ENCODE measurements around the gene TENM4.

TENM4 gene

DNA sequence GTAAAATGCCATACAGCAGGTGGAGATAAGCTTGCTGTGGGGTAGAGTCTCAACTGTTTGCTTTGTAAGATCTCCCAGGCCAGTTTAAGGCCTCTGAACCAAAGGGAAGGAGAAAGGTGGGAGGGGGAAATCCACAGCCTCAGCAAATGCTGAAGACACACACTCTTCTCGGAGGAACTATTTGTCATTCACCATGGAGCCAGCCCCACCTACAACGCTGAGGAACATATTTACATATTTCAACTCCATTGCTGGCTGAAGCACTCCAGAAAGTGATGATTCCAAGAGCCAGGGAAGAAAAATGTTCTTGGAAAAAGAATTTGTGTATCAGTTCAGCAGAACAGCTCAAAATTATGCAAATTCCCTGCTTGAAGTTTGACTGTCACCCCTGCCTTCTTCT is 6.5 kb downstream of the TENM4 start:
- Histone ChIP-seq H3K4me2 (ENCODE audit: low read length) (no peak overlapping the region), H3K27me3 (ENCODE audit: control insufficient read depth, low read length) (no peaks in the 10 kb centered on the region), H3K9me3 (ENCODE audit: control insufficient read depth, insufficient read depth, low read length) (no peaks in the 10 kb centered on the region), H3K9me2 (replicated peaks; ENCODE audit: control insufficient read depth, low read length) (no peaks in the 10 kb centered on the region), H3K79me2 (ENCODE audit: control insufficient read depth, low read length) (no peaks in the 10 kb centered on the region), H3F3A (ENCODE audit: control insufficient read depth, insufficient read depth) (no peaks in the 10 kb centered on the region), H3K27ac (ENCODE audit: low read depth, low read length) (no peak overlapping the region), H3K4me1 (ENCODE audit: control insufficient read depth, low read length) (no peaks in the 10 kb centered on the region), H4K20me1 (ENCODE audit: control insufficient read depth, insufficient read depth, low read depth, low read length) (no peaks in the 10 kb centered on the region), H3K36me3 (ENCODE audit: control insufficient read depth, low read length) (no peaks in the 10 kb centered on the region), H3K4me3 (ENCODE audit: low read length) (no peak overlapping the region)
- TF ChIP-seq, protein P1, sequence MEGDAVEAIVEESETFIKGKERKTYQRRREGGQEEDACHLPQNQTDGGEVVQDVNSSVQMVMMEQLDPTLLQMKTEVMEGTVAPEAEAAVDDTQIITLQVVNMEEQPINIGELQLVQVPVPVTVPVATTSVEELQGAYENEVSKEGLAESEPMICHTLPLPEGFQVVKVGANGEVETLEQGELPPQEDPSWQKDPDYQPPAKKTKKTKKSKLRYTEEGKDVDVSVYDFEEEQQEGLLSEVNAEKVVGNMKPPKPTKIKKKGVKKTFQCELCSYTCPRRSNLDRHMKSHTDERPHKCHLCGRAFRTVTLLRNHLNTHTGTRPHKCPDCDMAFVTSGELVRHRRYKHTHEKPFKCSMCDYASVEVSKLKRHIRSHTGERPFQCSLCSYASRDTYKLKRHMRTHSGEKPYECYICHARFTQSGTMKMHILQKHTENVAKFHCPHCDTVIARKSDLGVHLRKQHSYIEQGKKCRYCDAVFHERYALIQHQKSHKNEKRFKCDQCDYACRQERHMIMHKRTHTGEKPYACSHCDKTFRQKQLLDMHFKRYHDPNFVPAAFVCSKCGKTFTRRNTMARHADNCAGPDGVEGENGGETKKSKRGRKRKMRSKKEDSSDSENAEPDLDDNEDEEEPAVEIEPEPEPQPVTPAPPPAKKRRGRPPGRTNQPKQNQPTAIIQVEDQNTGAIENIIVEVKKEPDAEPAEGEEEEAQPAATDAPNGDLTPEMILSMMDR (IDR thresholded peaks at IDR 0.05; ENCODE audit: low read depth, low read length, poor library complexity, severe bottlenecking): no peak
- no peak for TF ChIP-seq EZH2phosphoT487 (IDR thresholded peaks at IDR 0.05; ENCODE audit: borderline replicate concordance, low read length)

- no peak for TF ChIP-seq EZH2phosphoT487 (IDR thresholded peaks at IDR 0.05; ENCODE audit: borderline replicate concordance, low read length)
- TF ChIP-seq, protein P1 (IDR thresholded peaks at IDR 0.05; ENCODE audit: low read depth, low read length, poor library complexity, severe bottlenecking): no peak
- Histone ChIP-seq H3K27ac (ENCODE audit: low read depth, low read length) (no peak overlapping the region), H3K4me1 (ENCODE audit: control insufficient read depth, low read length) (no peaks in the 10 kb centered on the region), H3K79me2 (ENCODE audit: control insufficient read depth, low read length) (no peaks in the 10 kb centered on the region), H3K4me2 (ENCODE audit: low read length) (no peak overlapping the region), H3K4me3 (ENCODE audit: low read length) (no peak overlapping the region), H4K20me1 (ENCODE audit: control insufficient read depth, insufficient read depth, low read depth, low read length) (no peaks in the 10 kb centered on the region), H3K36me3 (ENCODE audit: control insufficient read depth, low read length) (no peaks in the 10 kb centered on the region), H3K9me2 (replicated peaks; ENCODE audit: control insufficient read depth, low read length) (no peaks in the 10 kb centered on the region), H3K27me3 (ENCODE audit: control insufficient read depth, low read length) (no peaks in the 10 kb centered on the region), H3K9me3 (ENCODE audit: control insufficient read depth, insufficient read depth, low read length) (no peaks in the 10 kb centered on the region), H3F3A (ENCODE audit: control insufficient read depth, insufficient read depth) (no peaks in the 10 kb centered on the region)
These were observed 8.7 kb downstream of the TENM4 start for GRCh38 chr11:79432138-79432537.

DNA sequence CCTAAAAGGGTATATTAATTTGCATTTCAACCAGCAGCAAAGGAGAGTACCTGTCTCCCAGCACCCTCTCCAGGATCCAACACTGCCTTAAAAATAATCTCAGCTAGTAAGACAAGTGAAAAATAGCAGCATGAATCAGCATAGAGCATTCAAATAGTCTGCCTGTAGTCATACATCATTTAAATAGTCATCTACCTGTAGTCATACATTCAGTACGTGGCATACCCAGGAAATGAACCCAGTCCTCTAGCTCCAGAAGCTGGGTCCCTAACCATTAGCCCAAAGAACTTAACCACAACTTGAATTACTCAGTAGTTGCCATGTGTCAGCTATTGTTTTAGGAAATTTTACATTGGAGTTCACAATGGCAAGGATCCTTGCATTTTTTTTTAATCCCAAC is 9.3 kb downstream of the TENM4 start:
- Histone ChIP-seq H3K4me1 (ENCODE audit: control insufficient read depth, low read length) (no peaks in the 10 kb centered on the region), H3F3A (ENCODE audit: control insufficient read depth, insufficient read depth) (no peaks in the 10 kb centered on the region), H3K9me3 (ENCODE audit: control insufficient read depth, insufficient read depth, low read length) (no peaks in the 10 kb centered on the region), H3K4me3 (ENCODE audit: low read length) (no peak overlapping the region), H3K27me3 (ENCODE audit: control insufficient read depth, low read length) (no peaks in the 10 kb centered on the region), H3K9me2 (replicated peaks; ENCODE audit: control insufficient read depth, low read length) (no peaks in the 10 kb centered on the region), H3K4me2 (ENCODE audit: low read length) (no peak overlapping the region), H3K27ac (ENCODE audit: low read depth, low read length) (no peak overlapping the region), H3K36me3 (ENCODE audit: control insufficient read depth, low read length) (no peaks in the 10 kb centered on the region), H4K20me1 (ENCODE audit: control insufficient read depth, insufficient read depth, low read depth, low read length) (no peaks in the 10 kb centered on the region), H3K79me2 (ENCODE audit: control insufficient read depth, low read length) (no peaks in the 10 kb centered on the region)
- TF ChIP-seq EZH2phosphoT487 (IDR thresholded peaks at IDR 0.05; ENCODE audit: borderline replicate concordance, low read length): no peak
- TF ChIP-seq, protein P1 (IDR thresholded peaks at IDR 0.05; ENCODE audit: low read depth, low read length, poor library complexity, severe bottlenecking): no peak

- Histone ChIP-seq H3K4me2 (ENCODE audit: low read length) (no peak overlapping the region), H3K9me2 (replicated peaks; ENCODE audit: control insufficient read depth, low read length) (no peaks in the 10 kb centered on the region), H4K20me1 (ENCODE audit: control insufficient read depth, insufficient read depth, low read depth, low read length) (no peaks in the 10 kb centered on the region), H3K9me3 (ENCODE audit: control insufficient read depth, insufficient read depth, low read length) (no peaks in the 10 kb centered on the region), H3F3A (ENCODE audit: control insufficient read depth, insufficient read depth) (no peaks in the 10 kb centered on the region), H3K4me1 (ENCODE audit: control insufficient read depth, low read length) (no peaks in the 10 kb centered on the region), H3K79me2 (ENCODE audit: control insufficient read depth, low read length) (no peaks in the 10 kb centered on the region), H3K36me3 (ENCODE audit: control insufficient read depth, low read length) (no peaks in the 10 kb centered on the region), H3K4me3 (ENCODE audit: low read length) (no peak overlapping the region), H3K27me3 (ENCODE audit: control insufficient read depth, low read length) (no peaks in the 10 kb centered on the region), H3K27ac (ENCODE audit: low read depth, low read length) (no peak overlapping the region)
- TF ChIP-seq, protein P1 (IDR thresholded peaks at IDR 0.05; ENCODE audit: low read depth, low read length, poor library complexity, severe bottlenecking): no peak
- no peak for TF ChIP-seq EZH2phosphoT487 (IDR thresholded peaks at IDR 0.05; ENCODE audit: borderline replicate concordance, low read length)
These were observed 10.6 kb downstream of the TENM4 start for GRCh38 chr11:79430280-79430679.

Measured in DOHH2 (cell line).